22Rv1 (cell line): ENCODE data around the gene LYST.

Experiments used
- CTCF ChIP-seq: fragments of 450-650 bp; IDR thresholded peaks from 2 replicates; pipeline ENCODE4 v1.5.1; 2017; ENCODE audit warnings: mild to moderate bottlenecking
- ZFX ChIP-seq: fragments of 450-650 bp; IDR thresholded peaks from 2 replicates; pipeline ENCODE4 v1.6.1; 2017; ENCODE audit warnings: antibody characterized with exemption, borderline replicate concordance

DNA sequence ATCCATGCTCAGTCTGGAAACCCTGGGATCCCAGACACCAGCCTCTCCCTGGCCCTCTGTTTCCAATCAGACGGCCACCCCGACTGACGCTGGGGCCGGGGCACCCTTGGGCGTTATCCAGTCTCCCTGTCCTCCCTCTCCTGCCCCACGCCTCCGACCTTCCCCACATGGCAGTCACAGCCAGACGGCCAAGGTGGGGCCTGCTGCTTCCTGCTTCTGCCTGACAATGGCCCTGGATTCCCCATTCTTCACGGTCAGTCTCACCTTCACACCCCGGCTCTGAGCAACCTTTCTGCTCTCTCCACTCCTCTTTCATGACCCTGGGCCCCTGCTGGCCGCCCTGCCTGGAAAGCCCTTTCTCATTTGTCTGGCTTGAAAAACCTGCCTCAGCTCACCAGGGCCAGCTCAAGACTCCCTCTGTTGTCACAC is 223.7 kb downstream of the LYST start:
- TF ChIP-seq CTCF = no peak
- no peak for TF ChIP-seq ZFX
